WTC11 (cell line): Measurements from ENCODE around the gene UBASH3B. TPM values are rescaled to one million over a fixed set of nuclear protein-coding genes. Genes with fewer than 3 reads are reported as not detected.

Experiments used
- ATAC-seq: fragments of 200-7000 bp; cut with Tn5 transposase; 2 replicates; pipeline ENCODE4 v1.10.0; 2021; ENCODE audit warnings: mild to moderate bottlenecking, moderate library complexity
- CTCF ChIA-PET: fragments of 300-600 bp; sonication (Branson Sonifier 250); formaldehyde crosslinking; loops from one replicate; lab custom pipeline; 2021; ENCODE audit warnings: antibody characterized with exemption; lab: Charles Lee
- POLR2A ChIA-PET: fragments of 350-600 bp; sonication (Branson Sonifier 250); formaldehyde crosslinking; loops from one replicate; lab custom pipeline; 2021; ENCODE audit warnings: antibody characterized with exemption; lab: Charles Lee
- DNase-seq: peaks from one replicate; pipeline ENCODE4 v3.0.0; 2021; ENCODE audit warnings: low spot score
- H3K27ac Mint-ChIP-seq: 2 replicates; pipeline ENCODE4 v1.8.0; 2021; ENCODE audit warnings: mixed read lengths
- H3K27me3 Mint-ChIP-seq: 2 replicates; pipeline ENCODE4 v1.8.0; 2021; ENCODE audit warnings: low read depth, mild to moderate bottlenecking, moderate library complexity, mixed read lengths
- H3K36me3 Mint-ChIP-seq: 2 replicates; pipeline ENCODE4 v1.8.0; 2021; ENCODE audit warnings: mixed read lengths
- H3K4me1 Mint-ChIP-seq: 2 replicates; pipeline ENCODE4 v1.8.0; 2022; ENCODE audit warnings: mixed read lengths
- H3K4me3 Mint-ChIP-seq: 2 replicates; pipeline ENCODE4 v1.8.0; 2021; ENCODE audit warnings: mild to moderate bottlenecking, moderate library complexity, mixed read lengths
- H3K9me3 Mint-ChIP-seq: 2 replicates; pipeline ENCODE4 v1.8.0; 2021; ENCODE audit warnings: mixed read lengths
- ATF1 ChIP-seq: sonication (generic); formaldehyde crosslinking; IDR thresholded peaks from 2 replicates; pipeline ENCODE4 v1.8.1; 2023; ENCODE audit warnings: mild to moderate bottlenecking, moderate library complexity, missing genetic modification reagents
- CREB1 ChIP-seq: sonication (generic); formaldehyde crosslinking; IDR thresholded peaks from 2 replicates; pipeline ENCODE4 v1.8.0; 2023; ENCODE audit warnings: mild to moderate bottlenecking, missing genetic modification reagents
- CREM ChIP-seq: sonication (generic); formaldehyde crosslinking; IDR thresholded peaks from 2 replicates; pipeline ENCODE4 v1.8.1; 2022; ENCODE audit warnings: mild to moderate bottlenecking, missing genetic modification reagents, moderate library complexity
- CTCF ChIP-seq: fragments of 200-600 bp; IDR thresholded peaks from 2 replicates; pipeline ENCODE4 v1.8.0; 2022; ENCODE audit warnings: antibody characterized with exemption
- ELF4 ChIP-seq: sonication (generic); formaldehyde crosslinking; IDR thresholded peaks from 2 replicates; pipeline ENCODE4 v1.8.1; 2022; ENCODE audit warnings: low read depth, mild to moderate bottlenecking, moderate library complexity, missing genetic modification reagents
- EMX1 ChIP-seq: fragments of 250-450 bp; sonication (Bioruptor Pico); IDR thresholded peaks from 2 replicates; pipeline ENCODE4 v1.8.0; 2021; ENCODE audit warnings: mild to moderate bottlenecking
- GRHL2 ChIP-seq: fragments of 250-450 bp; sonication (Bioruptor Pico); IDR thresholded peaks from 2 replicates; pipeline ENCODE4 v1.8.0; 2022; ENCODE audit warnings: mild to moderate bottlenecking, moderate library complexity; ENCODE audit not compliant: insufficient replicate concordance, severe bottlenecking
- IRF1 ChIP-seq: sonication (generic); formaldehyde crosslinking; IDR thresholded peaks from 2 replicates; pipeline ENCODE4 v1.8.0; 2023; ENCODE audit warnings: missing genetic modification reagents
- IRF2 ChIP-seq: sonication (generic); formaldehyde crosslinking; IDR thresholded peaks from 2 replicates; pipeline ENCODE4 v1.8.0; 2022; ENCODE audit warnings: low read depth, missing genetic modification reagents, borderline replicate concordance
- MXD4 ChIP-seq: fragments of 250-450 bp; sonication (Bioruptor Pico); IDR thresholded peaks from 2 replicates; pipeline ENCODE4 v1.8.0; 2021; ENCODE audit warnings: mild to moderate bottlenecking, moderate library complexity, borderline replicate concordance
- MYBL2 ChIP-seq: sonication (generic); formaldehyde crosslinking; IDR thresholded peaks from 2 replicates; pipeline ENCODE4 v1.8.1; 2023; ENCODE audit warnings: mild to moderate bottlenecking, moderate library complexity, missing genetic modification reagents
- NFYB ChIP-seq: sonication (generic); formaldehyde crosslinking; conservative IDR thresholded peaks from 2 replicates; pipeline ENCODE4 v1.8.0; 2022; ENCODE audit warnings: low read depth, missing genetic modification reagents
- NR2C2 ChIP-seq: sonication (generic); formaldehyde crosslinking; IDR thresholded peaks from 2 replicates; pipeline ENCODE4 v1.8.0; 2022; ENCODE audit warnings: mild to moderate bottlenecking, missing genetic modification reagents
- OVOL2 ChIP-seq: fragments of 250-450 bp; sonication (Bioruptor Pico); IDR thresholded peaks from 2 replicates; pipeline ENCODE4 v1.9.0; 2021; ENCODE audit warnings: mild to moderate bottlenecking, borderline replicate concordance
- PREB ChIP-seq: sonication (generic); formaldehyde crosslinking; IDR thresholded peaks from 2 replicates; pipeline ENCODE4 v1.8.1; 2022; ENCODE audit warnings: mild to moderate bottlenecking, missing genetic modification reagents, moderate library complexity, borderline replicate concordance
- SMAD4 ChIP-seq: sonication (generic); formaldehyde crosslinking; IDR thresholded peaks from 2 replicates; pipeline ENCODE4 v1.8.0; 2022; ENCODE audit warnings: mild to moderate bottlenecking, missing genetic modification reagents
- STAT6 ChIP-seq: sonication (generic); formaldehyde crosslinking; conservative IDR thresholded peaks from 2 replicates; pipeline ENCODE4 v1.8.1; 2023; ENCODE audit warnings: mild to moderate bottlenecking, low read depth, missing genetic modification reagents, moderate library complexity
- TCF7 ChIP-seq: sonication (generic); formaldehyde crosslinking; IDR thresholded peaks from 2 replicates; pipeline ENCODE4 v1.8.0; 2022; ENCODE audit warnings: mild to moderate bottlenecking, low read depth, missing genetic modification reagents, moderate library complexity
- ZBTB43 ChIP-seq: sonication (generic); formaldehyde crosslinking; IDR thresholded peaks from 2 replicates; pipeline ENCODE4 v1.8.1; 2023; ENCODE audit warnings: mild to moderate bottlenecking, missing genetic modification reagents
- ZNF281 ChIP-seq: sonication (generic); formaldehyde crosslinking; IDR thresholded peaks from 2 replicates; pipeline ENCODE4 v1.8.0; 2023; ENCODE audit warnings: mild to moderate bottlenecking, missing genetic modification reagents
- ZNF416 ChIP-seq: fragments of 250-450 bp; sonication (Bioruptor Pico); IDR thresholded peaks from 2 replicates; pipeline ENCODE4 v1.9.0; 2021; ENCODE audit warnings: mild to moderate bottlenecking, inconsistent platforms
- ZNF425 ChIP-seq: fragments of 250-450 bp; sonication (Bioruptor Pico); conservative IDR thresholded peaks from 2 replicates; pipeline ENCODE4 v1.9.0; 2021; ENCODE audit warnings: mild to moderate bottlenecking
- total RNA-seq: library from RNA; stranded (reverse); gene quantifications from 3 replicates; pipeline ENCODE4 v1.2.3, GENCODE V29; 2021

Gene UBASH3B
- total RNA-seq, 1 experiment from 2014 or later: 21.1 TPM

- Mint-ChIP-seq H3K4me3 (no peak overlapping the region), H3K36me3 (no peaks in the 10 kb centered on the region), H3K27ac (no peak overlapping the region), H3K4me1 (peaks cover 9% of the 10 kb centered on the region), H3K27me3 (no peaks in the 10 kb centered on the region), H3K9me3 (no peaks in the 10 kb centered on the region)
- TF ChIP-seq MYBL2 (CRISPR knock-in tag) (no peak), SMAD4 (CRISPR knock-in tag) (no peak), EMX1 (CRISPR knock-in tag) (no peak), NFYB (CRISPR knock-in tag) (no peak), CTCF (no peak), CREB1 (CRISPR knock-in tag) (no peak), ATF1 (CRISPR knock-in tag) (no peak)
- POLR2A ChIA-PET: no interaction called here
- ATAC-seq (no peak), DNase-seq (no peak)
- CTCF ChIA-PET: no interaction called here
These were observed 30.6 kb downstream of the UBASH3B start for GRCh38 chr11:122686111-122686510.

- DNase-seq (no peak), ATAC-seq (no peak)
- H3K4me1 Mint-ChIP-seq: peaks cover 23% of the 10 kb centered on the region
- no peaks in the 10 kb centered on the region for H3K36me3 Mint-ChIP-seq
- H3K27me3 Mint-ChIP-seq: no peaks in the 10 kb centered on the region
- H3K27ac Mint-ChIP-seq: no peak overlapping the region
- ChIA-PET POLR2A (no interaction called here), CTCF (interaction anchor here (1.2 to 1.9 kb wide), 4 partner anchors 26 to 106 kb away, joined by 3 to 12 read pairs (median 4); no protein-coding TSS in a partner anchor)
- no peaks in the 10 kb centered on the region for H3K9me3 Mint-ChIP-seq
- no peak overlapping the region for H3K4me3 Mint-ChIP-seq
- TF ChIP-seq ZNF281 (CRISPR knock-in tag) (no peak), ZNF416 (CRISPR knock-in tag) (no peak), PREB (CRISPR knock-in tag) (no peak), EMX1 (CRISPR knock-in tag) (no peak), ZBTB43 (CRISPR knock-in tag) (no peak), TCF7 (CRISPR knock-in tag) (no peak), MXD4 (CRISPR knock-in tag) (no peak), OVOL2 (CRISPR knock-in tag) (no peak), NR2C2 (CRISPR knock-in tag) (no peak), GRHL2 (CRISPR knock-in tag) (no peak), CREM (no peak), IRF1 (no peak), IRF2 (no peak), STAT6 (CRISPR knock-in tag) (no peak), ELF4 (no peak), ZNF425 (CRISPR knock-in tag) (no peak)
These were observed 34.9 kb downstream of the UBASH3B start for GRCh38 chr11:122690384-122690783.
